Activated B cell treated with CpG ODN at 0.5 μM for 24 hours (primary cell): ENCODE data around the gene CLIP3. TPM values are rescaled to one million over a fixed set of nuclear protein-coding genes. Genes with fewer than 3 reads are reported as not detected.
"Not testable (repeated sequence)": the region's sequence is repeated elsewhere in the genome, so short reads cannot be mapped to it uniquely, and the experiment has no call there.

Source experiments
- ATAC-seq: fragments of 200-7000 bp; cut with Tn5 transposase; one replicate; pipeline ENCODE4 v1.10.0; 2021; ENCODE audit warnings: low read depth, mild to moderate bottlenecking, moderate library complexity
- CTCF ChIA-PET: fragments of 350-600 bp; sonication (Branson Sonifier 250); formaldehyde crosslinking; loops from one replicate; lab custom pipeline; 2021; ENCODE audit warnings: antibody characterized with exemption; lab: Charles Lee
- POLR2A ChIA-PET: fragments of 350-600 bp; sonication (Branson Sonifier 250); formaldehyde crosslinking; loops from one replicate; lab custom pipeline; 2021; ENCODE audit warnings: antibody characterized with exemption; lab: Charles Lee
- DNase-seq: peaks from one replicate; pipeline ENCODE4 v3.0.0; 2022
- H3K27ac Mint-ChIP-seq: one replicate; pipeline ENCODE4 v1.8.0; 2020; ENCODE audit warnings: mixed read lengths
- H3K27me3 Mint-ChIP-seq: one replicate; pipeline ENCODE4 v1.8.0; 2021; ENCODE audit warnings: mixed read lengths
- H3K36me3 Mint-ChIP-seq: one replicate; pipeline ENCODE4 v1.8.0; 2021; ENCODE audit warnings: low read depth, mixed read lengths
- H3K4me1 Mint-ChIP-seq: one replicate; pipeline ENCODE4 v1.8.0; 2021; ENCODE audit warnings: mixed read lengths
- H3K4me3 Mint-ChIP-seq: one replicate; pipeline ENCODE4 v1.8.0; 2020; ENCODE audit warnings: mild to moderate bottlenecking, mixed read lengths
- H3K9me3 Mint-ChIP-seq: one replicate; pipeline ENCODE4 v1.8.0; 2020; ENCODE audit warnings: mixed read lengths
- CTCF ChIP-seq: fragments of 200-600 bp; IDR thresholded peaks from one replicate; pipeline ENCODE4 v1.8.0; 2022; ENCODE audit warnings: antibody characterized with exemption, mild to moderate bottlenecking
- intact Hi-C: fragments of 100-400 bp; cut with micrococcal nuclease; formaldehyde crosslinking; loops from one replicate; pipeline ENCODE4 v1.15.1; 2024
- total RNA-seq: library from RNA; stranded (reverse); gene quantifications from 2 replicates; pipeline ENCODE4 v1.2.3, GENCODE V29; 2022

CLIP3 gene
- total RNA-seq, 1 donor from 2014 or later = 0.62 TPM

GRCh38 chr19:36046443-36047050, 13.9 kb upstream of the CLIP3 start:
- H3K4me3 Mint-ChIP-seq = no peak overlapping the region
- no peaks in the 10 kb centered on the region for H3K4me1 Mint-ChIP-seq
- ATAC-seq (no peak), DNase-seq (no peak)
- ChIA-PET POLR2A (no interaction called here), CTCF (no interaction called here)
- no peak for TF ChIP-seq CTCF
- H3K9me3 Mint-ChIP-seq = no peaks in the 10 kb centered on the region
- intact Hi-C loops = no loop called here
- no peak overlapping the region for H3K27ac Mint-ChIP-seq
- no peaks in the 10 kb centered on the region for H3K36me3 Mint-ChIP-seq
- no peaks in the 10 kb centered on the region for H3K27me3 Mint-ChIP-seq

GRCh38 chr19:36043952-36044351, 11.3 kb upstream of the CLIP3 start:
- Mint-ChIP-seq H3K27me3 (no peaks in the 10 kb centered on the region), H3K9me3 (no peaks in the 10 kb centered on the region), H3K27ac (no peak overlapping the region), H3K36me3 (peaks cover 6% of the 10 kb centered on the region), H3K4me1 (no peaks in the 10 kb centered on the region), H3K4me3 (no peak overlapping the region)
- intact Hi-C loops = no loop called here
- no peak for DNase-seq
- ChIA-PET CTCF (no interaction called here), POLR2A (interaction anchor here (0.6 kb wide), 1 partner anchor 229 kb away, joined by 3 read pairs; no protein-coding TSS in a partner anchor)
- TF ChIP-seq CTCF = no peak
- ATAC-seq = no peak

- intact Hi-C loops = no loop called here
- H3K36me3 Mint-ChIP-seq = peaks cover 6% of the 10 kb centered on the region
- no peak for ATAC-seq
- no peaks in the 10 kb centered on the region for H3K9me3 Mint-ChIP-seq
- CTCF ChIA-PET = no interaction called here
- H3K27me3 Mint-ChIP-seq = no peaks in the 10 kb centered on the region
- no peak overlapping the region for H3K27ac Mint-ChIP-seq
- no peak for TF ChIP-seq CTCF
- POLR2A ChIA-PET = interaction anchor here (0.6 kb wide), 1 partner anchor 12 kb away, joined by 14 read pairs; no protein-coding TSS in a partner anchor
- DNase-seq = no peak
- H3K4me3 Mint-ChIP-seq = no peak overlapping the region
- H3K4me1 Mint-ChIP-seq = peaks cover 2% of the 10 kb centered on the region
Measured at GRCh38 chr19:36041831-36042230, 9.2 kb upstream of the CLIP3 start.

- H3K27ac Mint-ChIP-seq = not testable (repeated sequence)
Measured at GRCh38 chr19:36041092-36041491, 8.4 kb upstream of the CLIP3 start.

GRCh38 chr19:36040495-36040894, 7.8 kb upstream of the CLIP3 start:
- ChIA-PET CTCF (no interaction called here), POLR2A (no interaction called here)
- TF ChIP-seq CTCF = no peak
- Mint-ChIP-seq H3K4me1 (peaks cover 3% of the 10 kb centered on the region), H3K9me3 (no peaks in the 10 kb centered on the region), H3K27ac (no peak overlapping the region), H3K36me3 (peaks cover 6% of the 10 kb centered on the region), H3K27me3 (no peaks in the 10 kb centered on the region), H3K4me3 (no peak overlapping the region)
- intact Hi-C loops = no loop called here
- ATAC-seq (no peak), DNase-seq (no peak)

More at GRCh38 chr19:36041092-36041491, 8.4 kb upstream of the CLIP3 start:
- H3K4me3 Mint-ChIP-seq, H3K4me1 Mint-ChIP-seq, H3K9me3 Mint-ChIP-seq, ATAC-seq, H3K27me3 Mint-ChIP-seq, DNase-seq, H3K36me3 Mint-ChIP-seq, intact Hi-C loops, CTCF ChIA-PET: not testable (repeated sequence)
- POLR2A ChIA-PET = interaction anchor here (0.7 kb wide), 1 partner anchor 1268 kb away, joined by 3 read pairs; no protein-coding TSS in a partner anchor

- ChIA-PET POLR2A (no interaction called here), CTCF (no interaction called here)
- no peak overlapping the region for H3K27ac Mint-ChIP-seq
- peaks cover 9% of the 10 kb centered on the region for H3K4me1 Mint-ChIP-seq
- DNase-seq (no peak), ATAC-seq (no peak)
- H3K27me3 Mint-ChIP-seq = peaks cover 1% of the 10 kb centered on the region
- TF ChIP-seq CTCF = no peak
- peaks cover 8% of the 10 kb centered on the region for H3K36me3 Mint-ChIP-seq
- no peak overlapping the region for H3K4me3 Mint-ChIP-seq
- H3K9me3 Mint-ChIP-seq = no peaks in the 10 kb centered on the region
- intact Hi-C loops = no loop called here
Measured at GRCh38 chr19:36031308-36031707, 1.4 kb downstream of the CLIP3 start.
